ENCODE measurements around the gene VMAC.

The VMAC gene

DNA sequence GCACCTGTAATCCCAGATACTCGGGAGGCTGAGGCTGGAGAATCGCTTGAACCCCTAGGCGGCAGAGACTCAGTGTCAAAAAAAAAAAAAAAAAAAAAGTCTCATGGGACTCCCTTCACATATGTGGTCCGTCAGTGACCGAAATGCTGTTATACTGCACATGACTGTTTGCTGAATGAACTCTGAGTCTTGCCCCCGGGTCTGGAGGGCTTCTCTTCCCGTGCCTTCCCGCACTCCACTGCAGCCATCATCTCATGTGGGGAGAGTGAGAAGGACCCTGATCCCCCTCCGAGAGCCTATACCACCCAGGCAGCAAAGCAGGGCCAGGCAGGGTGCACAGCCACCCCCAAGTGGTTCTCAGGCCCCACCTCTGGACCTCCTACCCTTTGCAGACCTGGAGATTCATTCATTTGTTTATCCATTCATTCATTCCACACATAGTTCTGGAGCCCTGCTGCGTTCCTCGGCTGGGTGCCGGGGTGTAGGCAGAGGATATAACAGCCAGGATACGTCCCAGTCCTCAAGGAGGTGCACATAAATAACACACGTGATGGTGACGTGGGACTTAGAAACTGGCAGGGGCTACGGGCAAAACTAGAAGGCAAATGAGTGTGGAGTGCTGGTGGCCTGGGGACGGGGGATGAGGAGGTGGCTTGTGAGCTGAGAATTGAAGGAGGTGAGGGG, 15.2 kb upstream of the VMAC start:
- Histone ChIP-seq H3K27me3 (ENCODE audit: insufficient read depth, low read depth) (peaks cover 20% of the 10 kb centered on the region; the same call in 1 of the 2 replicates), H3K9ac (no peak overlapping the region), H3K36me3 (ENCODE audit: insufficient read depth) (no peaks in the 10 kb centered on the region), H3K27ac (no peak overlapping the region), H3K4me2 (no peak overlapping the region), H3K4me1 (ENCODE audit: low read depth, poor library complexity, severe bottlenecking) (no peaks in the 10 kb centered on the region), H3K4me3 (IDR thresholded peaks at IDR 0.05; ENCODE audit: insufficient read depth, low read depth, low read length) (no peak overlapping the region), H4K20me1 (ENCODE audit: insufficient read depth) (no peaks in the 10 kb centered on the region), H2AFZ (ENCODE audit: low read depth) (no peak overlapping the region), H3K79me2 (ENCODE audit: insufficient read depth, low read depth) (no peaks in the 10 kb centered on the region)
- TF ChIP-seq, protein P1, sequence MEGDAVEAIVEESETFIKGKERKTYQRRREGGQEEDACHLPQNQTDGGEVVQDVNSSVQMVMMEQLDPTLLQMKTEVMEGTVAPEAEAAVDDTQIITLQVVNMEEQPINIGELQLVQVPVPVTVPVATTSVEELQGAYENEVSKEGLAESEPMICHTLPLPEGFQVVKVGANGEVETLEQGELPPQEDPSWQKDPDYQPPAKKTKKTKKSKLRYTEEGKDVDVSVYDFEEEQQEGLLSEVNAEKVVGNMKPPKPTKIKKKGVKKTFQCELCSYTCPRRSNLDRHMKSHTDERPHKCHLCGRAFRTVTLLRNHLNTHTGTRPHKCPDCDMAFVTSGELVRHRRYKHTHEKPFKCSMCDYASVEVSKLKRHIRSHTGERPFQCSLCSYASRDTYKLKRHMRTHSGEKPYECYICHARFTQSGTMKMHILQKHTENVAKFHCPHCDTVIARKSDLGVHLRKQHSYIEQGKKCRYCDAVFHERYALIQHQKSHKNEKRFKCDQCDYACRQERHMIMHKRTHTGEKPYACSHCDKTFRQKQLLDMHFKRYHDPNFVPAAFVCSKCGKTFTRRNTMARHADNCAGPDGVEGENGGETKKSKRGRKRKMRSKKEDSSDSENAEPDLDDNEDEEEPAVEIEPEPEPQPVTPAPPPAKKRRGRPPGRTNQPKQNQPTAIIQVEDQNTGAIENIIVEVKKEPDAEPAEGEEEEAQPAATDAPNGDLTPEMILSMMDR (conservative IDR thresholded peaks at IDR 0.05; ENCODE audit: low read depth, low read length), result no peak

- Histone ChIP-seq H4K20me1 (ENCODE audit: insufficient read depth) (no peaks in the 10 kb centered on the region), H3K9ac (no peak overlapping the region), H3K27me3 (ENCODE audit: insufficient read depth, low read depth) (peaks cover 17% of the 10 kb centered on the region; the same call in 1 of the 2 replicates), H3K27ac (no peak overlapping the region), H3K4me1 (ENCODE audit: low read depth, poor library complexity, severe bottlenecking) (no peaks in the 10 kb centered on the region), H3K4me3 (IDR thresholded peaks at IDR 0.05; ENCODE audit: insufficient read depth, low read depth, low read length) (no peak overlapping the region), H3K36me3 (ENCODE audit: insufficient read depth) (no peaks in the 10 kb centered on the region), H3K4me2 (no peak overlapping the region), H3K79me2 (ENCODE audit: insufficient read depth, low read depth) (no peaks in the 10 kb centered on the region), H2AFZ (ENCODE audit: low read depth) (no peak overlapping the region)
- TF ChIP-seq, protein P1 (conservative IDR thresholded peaks at IDR 0.05; ENCODE audit: low read depth, low read length), result no peak
Measured at GRCh38 chr19:5890099-5890498, 14.6 kb upstream of the VMAC start.

DNA sequence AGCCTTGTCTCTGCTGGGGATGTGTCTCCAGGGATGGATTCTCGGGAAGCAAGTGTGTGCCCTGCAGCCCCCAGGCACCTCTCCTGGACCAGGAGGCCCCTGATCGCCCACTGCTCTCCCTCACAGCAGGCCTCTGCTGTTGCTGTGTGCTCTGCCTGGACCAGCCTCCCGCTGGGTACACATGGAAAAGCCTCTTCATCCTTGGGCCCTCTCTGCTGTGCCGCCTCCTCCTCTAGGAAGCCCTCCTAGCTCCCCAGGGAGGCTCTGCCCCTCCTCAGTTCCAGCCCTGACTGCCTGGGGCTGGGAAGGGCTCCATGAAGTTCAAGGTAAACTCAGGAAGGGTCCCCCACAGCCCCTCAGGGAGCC, 13.1 kb upstream of the VMAC start:
- H2AFZ ChIP-seq (ENCODE audit: low read depth), result no peak overlapping the region
- H3K4me3 ChIP-seq (IDR thresholded peaks at IDR 0.05; ENCODE audit: insufficient read depth, low read depth, low read length), result no peak overlapping the region
- peaks cover 12% of the 10 kb centered on the region; the same call in 1 of the 2 replicates for H3K27me3 ChIP-seq (ENCODE audit: insufficient read depth, low read depth)
- no peaks in the 10 kb centered on the region for H3K4me1 ChIP-seq (ENCODE audit: low read depth, poor library complexity, severe bottlenecking)
- H4K20me1 ChIP-seq (ENCODE audit: insufficient read depth), result no peaks in the 10 kb centered on the region
- no peaks in the 10 kb centered on the region for H3K36me3 ChIP-seq (ENCODE audit: insufficient read depth)
- TF ChIP-seq, protein P1 (conservative IDR thresholded peaks at IDR 0.05; ENCODE audit: low read depth, low read length), result no peak
- no peak overlapping the region for H3K9ac ChIP-seq
- no peak overlapping the region for H3K4me2 ChIP-seq
- H3K79me2 ChIP-seq (ENCODE audit: insufficient read depth, low read depth), result no peaks in the 10 kb centered on the region
- H3K27ac ChIP-seq, result no peak overlapping the region

DNA sequence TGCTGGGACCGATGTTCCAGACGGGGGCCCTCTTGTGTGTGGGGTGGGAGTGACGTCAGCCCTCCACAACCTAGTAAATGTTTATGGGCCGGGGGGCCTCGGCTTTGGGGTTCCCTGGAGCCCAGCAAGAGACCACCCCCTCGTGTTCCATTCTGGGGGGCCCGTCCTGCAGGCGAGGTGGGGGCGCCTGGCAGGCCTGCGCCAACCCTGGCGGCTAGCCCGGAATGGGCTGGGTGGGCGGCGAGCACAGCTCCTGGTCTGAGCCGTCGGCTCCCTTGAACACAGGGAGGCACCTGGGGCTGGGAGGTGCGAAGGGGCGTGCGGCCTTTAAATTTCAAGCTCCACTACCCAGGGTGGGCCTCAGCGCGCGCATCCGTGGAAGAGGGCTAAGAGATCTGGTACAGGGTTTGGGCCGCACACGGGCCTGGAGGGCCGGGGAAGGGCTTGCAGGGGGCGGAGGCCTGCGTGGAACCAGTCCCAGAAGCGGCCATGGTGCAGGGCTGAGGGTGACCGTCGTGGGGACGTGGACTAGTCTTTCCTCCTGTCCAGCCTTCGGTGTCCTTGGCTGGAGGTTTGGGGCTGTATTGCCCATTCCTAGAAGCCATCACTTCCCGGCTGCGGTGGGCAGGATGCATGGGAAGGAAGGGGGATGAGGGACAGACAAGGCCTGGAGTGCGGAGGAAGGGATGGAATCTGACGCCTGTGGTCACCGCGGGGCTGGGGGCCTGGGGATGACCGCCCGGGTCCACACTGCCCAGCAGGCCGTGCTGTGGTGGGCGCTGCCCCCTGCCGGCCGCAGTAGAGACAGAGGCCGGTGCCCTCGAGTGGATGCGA, 12.5 kb upstream of the VMAC start:
- Histone ChIP-seq H3K9ac (no peak overlapping the region), H3K4me3 (IDR thresholded peaks at IDR 0.05; ENCODE audit: insufficient read depth, low read depth, low read length) (no peak overlapping the region), H4K20me1 (ENCODE audit: insufficient read depth) (no peaks in the 10 kb centered on the region), H3K79me2 (ENCODE audit: insufficient read depth, low read depth) (no peaks in the 10 kb centered on the region), H3K27ac (no peak overlapping the region), H3K4me2 (no peak overlapping the region), H3K4me1 (ENCODE audit: low read depth, poor library complexity, severe bottlenecking) (no peaks in the 10 kb centered on the region), H3K27me3 (ENCODE audit: insufficient read depth, low read depth) (peaks cover 8% of the 10 kb centered on the region; the same call in 1 of the 2 replicates), H2AFZ (ENCODE audit: low read depth) (no peak overlapping the region), H3K36me3 (ENCODE audit: insufficient read depth) (no peaks in the 10 kb centered on the region)
- TF ChIP-seq, protein P1 (conservative IDR thresholded peaks at IDR 0.05; ENCODE audit: low read depth, low read length), result no peak; the same call in 1 of the 2 replicates
